Mesenchymal stem cell (in vitro differentiated cells and primary cell): ENCODE measurements around the gene NAALADL2.

Source experiments
- DNase-seq: peaks from one replicate; pipeline ENCODE4 v3.0.0-alpha.2; 2013
- H2AFZ ChIP-seq: one replicate; pipeline ENCODE4 v1.6.1; 2013; ENCODE audit warnings: low read depth, mild to moderate bottlenecking, control low read depth, inconsistent platforms, low read length, moderate library complexity
- H2AK5ac ChIP-seq: 2 replicates; pipeline ENCODE4 v1.6.1; 2013; ENCODE audit warnings: low read length, moderate library complexity, mild to moderate bottlenecking, inconsistent platforms; ENCODE audit not compliant: severe bottlenecking
- H2BK120ac ChIP-seq: one replicate; pipeline ENCODE4 v1.6.1; 2013; ENCODE audit warnings: low read depth, mild to moderate bottlenecking, inconsistent platforms, low read length, moderate library complexity
- H2BK12ac ChIP-seq, 2 experiments: one replicate each; pipeline ENCODE4 v1.6.1; 2013; ENCODE audit warnings: inconsistent platforms in 2 of 2, low read length in 2 of 2, mild to moderate bottlenecking in 2 of 2, moderate library complexity in 2 of 2, control low read depth in 1 of 2
- H2BK15ac ChIP-seq: one replicate; pipeline ENCODE4 v1.6.1; 2013; ENCODE audit warnings: mild to moderate bottlenecking, low read depth, inconsistent platforms; ENCODE audit not compliant: poor library complexity, severe bottlenecking
- H2BK5ac ChIP-seq: 2 replicates; pipeline ENCODE4 v1.6.1; 2013; ENCODE audit warnings: low read depth, mild to moderate bottlenecking, low read length, control low read depth, inconsistent platforms; ENCODE audit not compliant: poor library complexity, severe bottlenecking
- H3K14ac ChIP-seq, 2 experiments: one replicate each; pipeline ENCODE4 v1.6.1; 2013; ENCODE audit warnings: inconsistent platforms in 2 of 2, low read length in 2 of 2, control low read depth in 1 of 2, mild to moderate bottlenecking in 1 of 2, moderate library complexity in 1 of 2
- H3K18ac ChIP-seq, 2 experiments: one replicate each; pipeline ENCODE4 v1.6.1; 2013; ENCODE audit warnings: inconsistent platforms in 2 of 2, low read length in 2 of 2, control low read depth in 1 of 2, low read depth in 1 of 2, mild to moderate bottlenecking in 1 of 2
- H3K23ac ChIP-seq, 2 experiments: one replicate each; pipeline ENCODE4 v1.6.1; 2013; ENCODE audit warnings: inconsistent platforms in 2 of 2, low read length in 2 of 2, mild to moderate bottlenecking in 2 of 2, moderate library complexity in 2 of 2, control low read depth in 1 of 2
- H3K27ac ChIP-seq: 2 replicates; pipeline ENCODE4 v1.5.1; 2013; ENCODE audit warnings: mild to moderate bottlenecking, moderate library complexity, low read length, control low read depth, inconsistent platforms; ENCODE audit not compliant: poor library complexity, severe bottlenecking
- H3K27me3 ChIP-seq, 2 experiments: 2 replicates each; pipeline versions ENCODE4 v1.6.1 to v1.7.0; 2013; ENCODE audit warnings: low read length in 2 of 2, mild to moderate bottlenecking in 2 of 2, moderate library complexity in 2 of 2, control low read depth in 1 of 2, inconsistent platforms in 1 of 2; ENCODE audit not compliant: control insufficient read depth in 1 of 2, insufficient read depth in 1 of 2
- H3K36me3 ChIP-seq, 2 experiments: 2 replicates each; pipeline versions ENCODE4 v1.6.1 to v1.7.0; 2013; ENCODE audit warnings: low read length in 2 of 2, control low read depth in 1 of 2, inconsistent platforms in 1 of 2, low read depth in 1 of 2, mild to moderate bottlenecking in 1 of 2; ENCODE audit not compliant: insufficient read depth in 2 of 2, control insufficient read depth in 1 of 2
- H3K4ac ChIP-seq, 2 experiments: one replicate each; pipeline ENCODE4 v1.6.1; 2013; ENCODE audit warnings: inconsistent platforms in 2 of 2, low read length in 2 of 2, mild to moderate bottlenecking in 2 of 2, moderate library complexity in 2 of 2, control low read depth in 1 of 2, low read depth in 1 of 2
- H3K4me1 ChIP-seq: 2 replicates; pipeline ENCODE4 v1.6.1; 2013; ENCODE audit warnings: low read depth, low read length, control low read depth; ENCODE audit not compliant: control insufficient read depth, insufficient read depth
- H3K4me2 ChIP-seq: 2 replicates; pipeline ENCODE4 v1.6.1; 2013; ENCODE audit warnings: low read length, mild to moderate bottlenecking, inconsistent platforms; ENCODE audit not compliant: poor library complexity, severe bottlenecking
- H3K4me3 ChIP-seq, 2 experiments: 2 replicates each; pipeline versions ENCODE4 v1.5.1 to v1.7.0; 2013; ENCODE audit warnings: low read length in 2 of 2, mild to moderate bottlenecking in 2 of 2, control low read depth in 1 of 2, low read depth in 1 of 2; ENCODE audit not compliant: insufficient read depth in 1 of 2
- H3K79me1 ChIP-seq: replicated peaks from 2 replicates; pipeline ENCODE4 v1.6.1; 2013; ENCODE audit warnings: mild to moderate bottlenecking, control low read depth, low read length, inconsistent platforms; ENCODE audit not compliant: poor library complexity, severe bottlenecking
- H3K9ac ChIP-seq: 2 replicates; pipeline ENCODE4 v1.7.0; 2013; ENCODE audit warnings: mild to moderate bottlenecking, low read length, moderate library complexity
- H3K9me3 ChIP-seq: 2 replicates; pipeline ENCODE4 v1.7.0; 2013; ENCODE audit warnings: mild to moderate bottlenecking, low read length; ENCODE audit not compliant: control insufficient read depth
- H4K8ac ChIP-seq: one replicate; pipeline ENCODE4 v1.6.1; 2013; ENCODE audit warnings: inconsistent platforms, mild to moderate bottlenecking, low read length, moderate library complexity
- H4K91ac ChIP-seq: one replicate; pipeline ENCODE4 v1.6.1; 2013; ENCODE audit warnings: mild to moderate bottlenecking, low read length, inconsistent platforms
- WGBS: methylation state at CpG from one replicate; pipeline ENCODE4 v1.1.7; 2013; ENCODE audit warnings: mixed read lengths; 5-methylcytosine and 5-hydroxymethylcytosine counted together

Gene NAALADL2

GRCh38 chr3:174844746-174845145 is 14.4 kb upstream of the NAALADL2 start:
- 75% methylated on average over 1 of the region's 1 CpG for WGBS

DNA sequence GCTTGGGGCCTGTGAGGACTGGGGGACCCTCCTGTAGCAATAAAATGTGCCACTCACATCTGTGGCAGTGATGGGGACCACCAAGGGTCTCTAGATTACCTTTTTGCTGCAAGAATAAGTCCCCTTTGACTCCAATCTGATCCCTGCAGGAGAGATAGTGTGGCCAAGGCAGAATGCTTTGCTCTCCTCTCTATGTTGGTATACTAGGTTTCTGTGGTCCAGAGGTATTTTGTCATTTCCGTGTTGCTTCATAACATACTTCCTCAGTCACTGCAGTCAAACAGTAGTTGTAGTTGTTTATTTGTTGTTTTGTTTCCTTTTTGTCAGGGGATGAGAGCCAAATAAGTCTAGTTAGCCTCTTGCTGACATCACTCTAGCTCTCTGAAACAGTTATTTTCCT is 13.1 kb upstream of the NAALADL2 start:
- Histone ChIP-seq H3K4me2 (no peak overlapping the region), H2BK12ac (no peak overlapping the region), H2AK5ac (no peak overlapping the region), H3K27ac (no peak overlapping the region), H2BK5ac (no peak overlapping the region), H2BK120ac (no peak overlapping the region), H3K36me3 (no peaks in the 10 kb centered on the region), H4K91ac (no peak overlapping the region), H3K23ac (no peak overlapping the region), H3K9ac (no peak overlapping the region), H3K27me3 (no peaks in the 10 kb centered on the region), H2BK15ac (no peak overlapping the region), H4K8ac (no peak overlapping the region), H3K4me3 (no peak overlapping the region), H3K4me1 (no peaks in the 10 kb centered on the region), H3K79me1 (no peaks in the 10 kb centered on the region), H3K9me3 (no peaks in the 10 kb centered on the region), H2AFZ (no peak overlapping the region), H3K4ac (no peak overlapping the region), H3K18ac (no peak overlapping the region), H3K14ac (peak overlapping the region in 1 of 2 experiments; percentile 36)
- DNase-seq, result peak; percentile 21
- no CpG with 5 or more reads among the region's 1 CpG for WGBS

More at GRCh38 chr3:174844746-174845145, 14.4 kb upstream of the NAALADL2 start:
- Histone ChIP-seq H2AK5ac (no peak overlapping the region), H3K4ac (no peak overlapping the region), H3K18ac (no peak overlapping the region), H3K79me1 (no peaks in the 10 kb centered on the region), H3K36me3 (no peaks in the 10 kb centered on the region), H3K14ac (no peak overlapping the region), H3K27me3 (no peaks in the 10 kb centered on the region), H4K91ac (no peak overlapping the region), H3K9ac (no peak overlapping the region), H4K8ac (no peak overlapping the region), H2BK120ac (no peak overlapping the region), H3K27ac (no peak overlapping the region), H3K23ac (no peak overlapping the region), H3K4me1 (no peaks in the 10 kb centered on the region), H2BK5ac (no peak overlapping the region), H3K4me3 (no peak overlapping the region), H2AFZ (no peak overlapping the region), H3K4me2 (no peak overlapping the region), H2BK12ac (no peak overlapping the region), H3K9me3 (no peaks in the 10 kb centered on the region), H2BK15ac (no peak overlapping the region)
- no peak for DNase-seq

DNA sequence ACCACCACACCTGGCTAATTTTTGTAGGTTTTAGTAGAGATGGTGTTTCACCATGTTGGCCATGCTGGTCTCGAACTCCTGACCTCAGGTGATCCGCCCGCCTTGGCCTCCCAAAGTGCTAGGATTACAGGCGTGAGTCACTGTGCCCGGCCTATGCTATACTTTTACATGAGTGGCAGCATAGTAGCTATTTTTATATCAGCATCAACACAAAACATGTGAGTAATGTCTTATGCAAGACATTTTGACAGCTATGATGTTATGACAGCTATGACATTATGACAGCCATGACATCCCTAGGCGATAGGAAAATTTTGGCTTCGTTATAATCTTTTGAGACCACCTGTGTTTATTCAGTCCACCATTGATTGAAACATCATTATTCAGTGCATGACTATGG is 4.1 kb upstream of the NAALADL2 start:
- Histone ChIP-seq H3K4me3 (no peak overlapping the region), H3K4me2 (no peak overlapping the region), H3K14ac (no peak overlapping the region), H4K91ac (no peak overlapping the region), H2BK12ac (no peak overlapping the region), H3K4me1 (no peaks in the 10 kb centered on the region), H4K8ac (no peak overlapping the region), H3K79me1 (no peaks in the 10 kb centered on the region), H3K9me3 (no peaks in the 10 kb centered on the region), H3K18ac (no peak overlapping the region), H2BK5ac (no peak overlapping the region), H3K4ac (no peak overlapping the region), H3K27ac (no peak overlapping the region), H2AK5ac (no peak overlapping the region), H3K23ac (no peak overlapping the region), H2BK120ac (no peak overlapping the region), H3K9ac (no peak overlapping the region), H3K36me3 (no peaks in the 10 kb centered on the region), H3K27me3 (no peaks in the 10 kb centered on the region), H2AFZ (no peak overlapping the region), H2BK15ac (no peak overlapping the region)
- no peak for DNase-seq
- 96% methylated on average over 5 of the region's 7 CpGs for WGBS

DNA sequence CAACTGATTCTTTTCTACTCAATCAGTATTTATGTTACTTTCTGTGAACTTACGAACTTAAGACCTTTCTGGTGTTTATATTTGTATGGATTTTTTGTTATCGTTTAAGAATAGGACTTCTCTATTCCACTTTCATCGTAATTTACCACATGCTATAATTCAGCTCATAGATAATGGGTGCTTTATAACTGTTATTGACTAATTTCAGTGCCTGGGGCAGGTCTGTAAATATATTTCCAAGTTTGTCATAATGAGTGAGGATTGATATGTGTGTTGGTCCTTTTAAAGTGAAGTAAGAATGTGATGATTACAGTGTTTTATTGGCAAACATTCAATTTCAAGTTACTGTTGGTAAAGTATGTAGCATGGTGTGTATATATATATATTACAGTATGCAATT is 1.8 kb upstream of the NAALADL2 start:
- DNase-seq, result no peak
- Histone ChIP-seq H4K8ac (no peak overlapping the region), H3K23ac (no peak overlapping the region), H2BK120ac (no peak overlapping the region), H2AFZ (no peak overlapping the region), H3K9me3 (no peaks in the 10 kb centered on the region), H3K79me1 (no peaks in the 10 kb centered on the region), H3K4ac (no peak overlapping the region), H3K4me1 (no peaks in the 10 kb centered on the region), H2AK5ac (no peak overlapping the region), H3K4me3 (no peak overlapping the region), H4K91ac (no peak overlapping the region), H3K14ac (no peak overlapping the region), H3K18ac (no peak overlapping the region), H3K36me3 (no peaks in the 10 kb centered on the region), H3K4me2 (no peak overlapping the region), H3K27ac (no peak overlapping the region), H2BK5ac (no peak overlapping the region), H2BK12ac (no peak overlapping the region), H3K9ac (no peak overlapping the region), H3K27me3 (no peaks in the 10 kb centered on the region), H2BK15ac (no peak overlapping the region)
- no CpG with 5 or more reads among the region's 3 CpGs for WGBS
